ENCODE data around the gene SLC38A1. TPM values are rescaled to one million over a fixed set of nuclear protein-coding genes. Genes with fewer than 3 reads are reported as not detected.

SLC38A1 gene
- total and polyA plus RNA-seq, 2 experiments from 2014 or later, result 114 to 234 TPM

DNA sequence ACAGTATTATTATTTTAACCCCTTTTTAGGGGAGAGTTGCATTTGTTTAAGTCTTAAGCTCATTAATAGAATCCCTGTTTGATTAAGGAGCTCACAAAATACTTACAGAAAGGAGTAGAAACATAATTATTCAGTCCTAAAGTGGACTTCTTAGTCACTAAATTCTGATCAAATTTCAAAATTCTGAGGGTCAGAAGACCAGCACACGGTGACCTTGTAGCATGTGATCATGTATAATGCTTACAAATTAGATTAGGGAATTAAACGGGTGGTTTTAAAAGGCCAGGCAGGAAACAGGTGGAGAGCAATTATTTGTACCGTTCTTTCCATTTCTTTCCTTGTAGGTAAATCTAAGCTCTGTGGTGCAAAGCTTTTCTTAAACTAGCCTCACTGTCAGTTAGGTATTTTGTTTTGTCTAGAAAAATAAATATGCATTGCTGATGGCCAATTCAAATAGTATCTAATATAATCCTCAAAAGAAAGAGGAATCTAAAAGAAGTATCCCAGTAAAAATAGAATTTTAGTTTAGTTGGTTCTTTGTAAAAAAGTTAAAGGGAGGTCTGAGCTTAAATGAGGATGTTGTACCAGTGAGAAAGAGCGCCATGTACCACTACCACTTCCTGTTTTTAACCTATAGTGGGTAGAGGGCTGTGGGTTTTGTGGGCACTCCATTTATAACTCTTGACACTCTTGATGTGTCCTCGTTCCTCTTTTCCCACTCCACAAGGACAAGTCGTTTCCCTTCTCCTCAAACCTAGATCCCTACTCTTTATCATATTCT is 51.1 kb downstream of the SLC38A1 start (continued):
- TF ChIP-seq, protein P1, sequence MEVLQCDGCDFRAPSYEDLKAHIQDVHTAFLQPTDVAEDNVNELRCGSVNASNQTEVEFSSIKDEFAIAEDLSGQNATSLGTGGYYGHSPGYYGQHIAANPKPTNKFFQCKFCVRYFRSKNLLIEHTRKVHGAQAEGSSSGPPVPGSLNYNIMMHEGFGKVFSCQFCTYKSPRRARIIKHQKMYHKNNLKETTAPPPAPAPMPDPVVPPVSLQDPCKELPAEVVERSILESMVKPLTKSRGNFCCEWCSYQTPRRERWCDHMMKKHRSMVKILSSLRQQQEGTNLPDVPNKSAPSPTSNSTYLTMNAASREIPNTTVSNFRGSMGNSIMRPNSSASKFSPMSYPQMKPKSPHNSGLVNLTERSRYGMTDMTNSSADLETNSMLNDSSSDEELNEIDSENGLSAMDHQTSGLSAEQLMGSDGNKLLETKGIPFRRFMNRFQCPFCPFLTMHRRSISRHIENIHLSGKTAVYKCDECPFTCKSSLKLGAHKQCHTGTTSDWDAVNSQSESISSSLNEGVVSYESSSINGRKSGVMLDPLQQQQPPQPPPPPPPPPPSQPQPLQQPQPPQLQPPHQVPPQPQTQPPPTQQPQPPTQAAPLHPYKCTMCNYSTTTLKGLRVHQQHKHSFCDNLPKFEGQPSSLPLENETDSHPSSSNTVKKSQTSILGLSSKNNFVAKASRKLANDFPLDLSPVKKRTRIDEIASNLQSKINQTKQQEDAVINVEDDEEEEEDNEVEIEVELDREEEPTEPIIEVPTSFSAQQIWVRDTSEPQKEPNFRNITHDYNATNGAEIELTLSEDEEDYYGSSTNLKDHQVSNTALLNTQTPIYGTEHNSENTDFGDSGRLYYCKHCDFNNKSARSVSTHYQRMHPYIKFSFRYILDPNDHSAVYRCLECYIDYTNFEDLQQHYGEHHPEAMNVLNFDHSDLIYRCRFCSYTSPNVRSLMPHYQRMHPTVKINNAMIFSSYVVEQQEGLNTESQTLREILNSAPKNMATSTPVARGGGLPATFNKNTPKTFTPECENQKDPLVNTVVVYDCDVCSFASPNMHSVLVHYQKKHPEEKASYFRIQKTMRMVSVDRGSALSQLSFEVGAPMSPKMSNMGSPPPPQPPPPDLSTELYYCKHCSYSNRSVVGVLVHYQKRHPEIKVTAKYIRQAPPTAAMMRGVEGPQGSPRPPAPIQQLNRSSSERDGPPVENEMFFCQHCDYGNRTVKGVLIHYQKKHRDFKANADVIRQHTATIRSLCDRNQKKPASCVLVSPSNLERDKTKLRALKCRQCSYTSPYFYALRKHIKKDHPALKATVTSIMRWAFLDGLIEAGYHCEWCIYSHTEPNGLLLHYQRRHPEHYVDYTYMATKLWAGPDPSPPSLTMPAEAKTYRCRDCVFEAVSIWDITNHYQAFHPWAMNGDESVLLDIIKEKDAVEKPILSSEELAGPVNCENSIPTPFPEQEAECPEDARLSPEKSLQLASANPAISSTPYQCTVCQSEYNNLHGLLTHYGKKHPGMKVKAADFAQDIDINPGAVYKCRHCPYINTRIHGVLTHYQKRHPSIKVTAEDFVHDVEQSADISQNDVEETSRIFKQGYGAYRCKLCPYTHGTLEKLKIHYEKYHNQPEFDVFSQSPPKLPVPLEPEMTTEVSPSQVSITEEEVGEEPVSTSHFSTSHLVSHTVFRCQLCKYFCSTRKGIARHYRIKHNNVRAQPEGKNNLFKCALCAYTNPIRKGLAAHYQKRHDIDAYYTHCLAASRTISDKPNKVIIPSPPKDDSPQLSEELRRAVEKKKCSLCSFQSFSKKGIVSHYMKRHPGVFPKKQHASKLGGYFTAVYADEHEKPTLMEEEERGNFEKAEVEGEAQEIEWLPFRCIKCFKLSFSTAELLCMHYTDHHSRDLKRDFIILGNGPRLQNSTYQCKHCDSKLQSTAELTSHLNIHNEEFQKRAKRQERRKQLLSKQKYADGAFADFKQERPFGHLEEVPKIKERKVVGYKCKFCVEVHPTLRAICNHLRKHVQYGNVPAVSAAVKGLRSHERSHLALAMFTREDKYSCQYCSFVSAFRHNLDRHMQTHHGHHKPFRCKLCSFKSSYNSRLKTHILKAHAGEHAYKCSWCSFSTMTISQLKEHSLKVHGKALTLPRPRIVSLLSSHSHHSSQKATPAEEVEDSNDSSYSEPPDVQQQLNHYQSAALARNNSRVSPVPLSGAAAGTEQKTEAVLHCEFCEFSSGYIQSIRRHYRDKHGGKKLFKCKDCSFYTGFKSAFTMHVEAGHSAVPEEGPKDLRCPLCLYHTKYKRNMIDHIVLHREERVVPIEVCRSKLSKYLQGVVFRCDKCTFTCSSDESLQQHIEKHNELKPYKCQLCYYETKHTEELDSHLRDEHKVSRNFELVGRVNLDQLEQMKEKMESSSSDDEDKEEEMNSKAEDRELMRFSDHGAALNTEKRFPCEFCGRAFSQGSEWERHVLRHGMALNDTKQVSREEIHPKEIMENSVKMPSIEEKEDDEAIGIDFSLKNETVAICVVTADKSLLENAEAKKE (CRISPR knock-in tag; IDR thresholded peaks at IDR 0.05), result no peak
- TF ChIP-seq EZH2 (IDR thresholded peaks at IDR 0.05; ENCODE audit: low read depth, unreplicated experiment) (no peak), NANOG (IDR thresholded peaks at IDR 0.05; ENCODE audit: borderline replicate concordance) (no peak)
- TF ChIP-seq, protein P2, sequence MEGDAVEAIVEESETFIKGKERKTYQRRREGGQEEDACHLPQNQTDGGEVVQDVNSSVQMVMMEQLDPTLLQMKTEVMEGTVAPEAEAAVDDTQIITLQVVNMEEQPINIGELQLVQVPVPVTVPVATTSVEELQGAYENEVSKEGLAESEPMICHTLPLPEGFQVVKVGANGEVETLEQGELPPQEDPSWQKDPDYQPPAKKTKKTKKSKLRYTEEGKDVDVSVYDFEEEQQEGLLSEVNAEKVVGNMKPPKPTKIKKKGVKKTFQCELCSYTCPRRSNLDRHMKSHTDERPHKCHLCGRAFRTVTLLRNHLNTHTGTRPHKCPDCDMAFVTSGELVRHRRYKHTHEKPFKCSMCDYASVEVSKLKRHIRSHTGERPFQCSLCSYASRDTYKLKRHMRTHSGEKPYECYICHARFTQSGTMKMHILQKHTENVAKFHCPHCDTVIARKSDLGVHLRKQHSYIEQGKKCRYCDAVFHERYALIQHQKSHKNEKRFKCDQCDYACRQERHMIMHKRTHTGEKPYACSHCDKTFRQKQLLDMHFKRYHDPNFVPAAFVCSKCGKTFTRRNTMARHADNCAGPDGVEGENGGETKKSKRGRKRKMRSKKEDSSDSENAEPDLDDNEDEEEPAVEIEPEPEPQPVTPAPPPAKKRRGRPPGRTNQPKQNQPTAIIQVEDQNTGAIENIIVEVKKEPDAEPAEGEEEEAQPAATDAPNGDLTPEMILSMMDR (conservative IDR thresholded peaks at IDR 0.05; ENCODE audit: low read depth in 2 of 2), result no peak
- TF ChIP-seq, protein P3, sequence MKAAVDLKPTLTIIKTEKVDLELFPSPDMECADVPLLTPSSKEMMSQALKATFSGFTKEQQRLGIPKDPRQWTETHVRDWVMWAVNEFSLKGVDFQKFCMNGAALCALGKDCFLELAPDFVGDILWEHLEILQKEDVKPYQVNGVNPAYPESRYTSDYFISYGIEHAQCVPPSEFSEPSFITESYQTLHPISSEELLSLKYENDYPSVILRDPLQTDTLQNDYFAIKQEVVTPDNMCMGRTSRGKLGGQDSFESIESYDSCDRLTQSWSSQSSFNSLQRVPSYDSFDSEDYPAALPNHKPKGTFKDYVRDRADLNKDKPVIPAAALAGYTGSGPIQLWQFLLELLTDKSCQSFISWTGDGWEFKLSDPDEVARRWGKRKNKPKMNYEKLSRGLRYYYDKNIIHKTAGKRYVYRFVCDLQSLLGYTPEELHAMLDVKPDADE (IDR thresholded peaks at IDR 0.05), result no peak

Measured in GM23338 (cell line).